Activated T-cell treated with anti-CD3 and anti-CD28 coated beads, Interleukin-2, amount 50 U/mL, for 4 hours (primary cell): ENCODE measurements around the gene HSPB3. TPM values are rescaled to one million over a fixed set of nuclear protein-coding genes. Genes with fewer than 3 reads are reported as not detected.

ENCODE experiments used
- ATAC-seq, 2 donors: fragments of 200-7000 bp; cut with Tn5 transposase; one replicate each; pipeline ENCODE4 v1.10.0; 2021
- DNase-seq: peaks from one replicate; pipeline ENCODE4 v3.0.0-alpha.2; 2020
- H3K27me3 Mint-ChIP-seq: one replicate; pipeline ENCODE4 v1.8.0; 2021; ENCODE audit warnings: low read depth, mixed read lengths
- H3K36me3 Mint-ChIP-seq: one replicate; pipeline ENCODE4 v1.8.0; 2022; ENCODE audit warnings: mixed read lengths; ENCODE audit not compliant: insufficient read depth
- H3K4me1 Mint-ChIP-seq: one replicate; pipeline ENCODE4 v1.8.0; 2021; ENCODE audit warnings: low read depth, mixed read lengths
- H3K4me3 Mint-ChIP-seq: one replicate; pipeline ENCODE4 v1.8.0; 2021; ENCODE audit warnings: mild to moderate bottlenecking, moderate library complexity, mixed read lengths
- H3K9me3 Mint-ChIP-seq: one replicate; pipeline ENCODE4 v1.8.0; 2021; ENCODE audit warnings: mixed read lengths
- total RNA-seq, 3 donors: library from RNA; stranded (reverse); gene quantifications; one replicate each; pipeline ENCODE4 v1.2.1, GENCODE V29; 2021

Gene HSPB3
- total RNA-seq, 3 donors from 2014 or later: not detected

DNA sequence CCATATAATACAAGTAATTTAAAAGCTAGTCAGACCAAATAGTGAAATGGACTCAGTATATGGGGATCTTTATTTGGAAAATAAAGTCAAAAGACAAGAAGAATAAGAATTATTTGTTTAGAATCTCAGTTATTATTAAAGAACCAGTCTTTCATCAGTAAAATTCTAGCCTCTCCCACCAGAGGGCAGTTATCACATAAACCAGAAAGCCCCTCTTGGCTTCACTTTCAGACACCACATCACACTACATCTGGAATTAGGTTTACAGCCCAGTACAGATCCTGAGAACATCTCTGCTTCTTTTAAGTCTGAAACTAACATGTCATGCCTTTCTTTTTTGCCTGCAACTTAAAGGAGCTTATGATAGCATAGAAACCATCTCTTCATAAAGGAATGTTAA, 12.2 kb upstream of the HSPB3 start:
- Mint-ChIP-seq H3K36me3 (no peaks in the 10 kb centered on the region), H3K27me3 (no peaks in the 10 kb centered on the region), H3K9me3 (no peaks in the 10 kb centered on the region), H3K4me3 (no peak overlapping the region), H3K4me1 (peaks cover 12% of the 10 kb centered on the region)
- no peak for DNase-seq
- ATAC-seq: no peak

GRCh38 chr5:54445691-54446378, 9.7 kb upstream of the HSPB3 start:
- Mint-ChIP-seq H3K4me3 (no peak overlapping the region), H3K36me3 (no peaks in the 10 kb centered on the region), H3K9me3 (no peaks in the 10 kb centered on the region), H3K27me3 (peaks cover 2% of the 10 kb centered on the region), H3K4me1 (peaks cover 2% of the 10 kb centered on the region)
- ATAC-seq (no peak), DNase-seq (no peak)

DNA sequence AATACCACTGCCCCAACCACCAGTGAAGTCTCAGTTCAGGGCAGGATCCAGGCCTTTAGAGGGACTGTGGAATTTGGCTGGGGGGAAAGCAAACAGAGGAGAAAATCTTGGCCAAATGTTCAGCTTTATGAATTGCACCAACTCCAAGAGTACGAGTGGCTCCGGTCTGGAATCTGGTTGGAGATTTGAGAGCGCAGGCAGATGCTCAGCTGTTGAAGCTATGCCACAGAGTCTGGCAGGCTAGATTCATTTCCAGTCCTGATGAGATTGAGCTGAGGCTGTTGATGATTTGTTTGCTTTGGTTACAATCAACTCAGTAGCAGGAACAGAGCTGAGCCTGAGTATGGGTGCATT, 9.1 kb upstream of the HSPB3 start:
- H3K9me3 Mint-ChIP-seq: no peaks in the 10 kb centered on the region
- H3K4me3 Mint-ChIP-seq: no peak overlapping the region
- peaks cover under 1% of the 10 kb centered on the region for H3K4me1 Mint-ChIP-seq
- H3K36me3 Mint-ChIP-seq: no peaks in the 10 kb centered on the region
- DNase-seq (no peak), ATAC-seq (no peak)
- peaks cover 2% of the 10 kb centered on the region for H3K27me3 Mint-ChIP-seq

GRCh38 chr5:54449923-54450322, 5.6 kb upstream of the HSPB3 start:
- Mint-ChIP-seq H3K4me1 (no peaks in the 10 kb centered on the region), H3K4me3 (no peak overlapping the region), H3K36me3 (no peaks in the 10 kb centered on the region), H3K27me3 (peaks cover 5% of the 10 kb centered on the region), H3K9me3 (no peaks in the 10 kb centered on the region)
- ATAC-seq: no peak
- no peak for DNase-seq

DNA sequence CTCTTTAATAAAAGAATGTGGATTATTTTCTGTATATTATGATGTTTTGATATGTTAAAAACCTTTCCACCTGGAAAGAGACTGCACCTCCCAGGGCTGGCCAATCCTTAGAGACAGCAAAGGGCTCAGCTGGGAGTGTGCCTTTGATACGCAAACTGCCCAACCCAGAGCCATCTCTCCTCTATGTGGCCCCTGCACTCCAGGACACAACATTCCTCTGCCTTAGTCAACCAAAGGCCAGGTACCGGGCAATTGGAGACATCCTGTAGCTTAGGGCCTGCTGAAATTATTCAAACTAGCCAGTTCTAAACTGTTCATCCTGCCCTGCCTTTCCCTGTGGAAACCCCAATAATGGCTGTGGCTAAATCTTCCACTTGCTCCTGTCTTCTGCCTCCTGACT, 5.0 kb upstream of the HSPB3 start:
- Mint-ChIP-seq H3K27me3 (peaks cover 5% of the 10 kb centered on the region), H3K4me3 (no peak overlapping the region), H3K4me1 (no peaks in the 10 kb centered on the region), H3K9me3 (no peaks in the 10 kb centered on the region), H3K36me3 (no peaks in the 10 kb centered on the region)
- no peak for ATAC-seq
- no peak for DNase-seq

GRCh38 chr5:54453046-54453445, 2.5 kb upstream of the HSPB3 start:
- Mint-ChIP-seq H3K27me3 (peaks cover 5% of the 10 kb centered on the region), H3K36me3 (no peaks in the 10 kb centered on the region), H3K9me3 (no peaks in the 10 kb centered on the region), H3K4me3 (no peak overlapping the region), H3K4me1 (no peaks in the 10 kb centered on the region)
- DNase-seq: no peak
- ATAC-seq: no peak

- H3K36me3 Mint-ChIP-seq: no peaks in the 10 kb centered on the region
- peaks cover 7% of the 10 kb centered on the region for H3K27me3 Mint-ChIP-seq
- H3K9me3 Mint-ChIP-seq: no peaks in the 10 kb centered on the region
- no peak overlapping the region for H3K4me3 Mint-ChIP-seq
- ATAC-seq (no peak), DNase-seq (no peak)
- no peaks in the 10 kb centered on the region for H3K4me1 Mint-ChIP-seq
These were observed 897 bp upstream of the HSPB3 start for GRCh38 chr5:54454602-54455001.

- DNase-seq: no peak
- Mint-ChIP-seq H3K4me3 (no peak overlapping the region), H3K27me3 (peaks cover 8% of the 10 kb centered on the region), H3K9me3 (peaks cover 7% of the 10 kb centered on the region), H3K36me3 (peaks cover 3% of the 10 kb centered on the region), H3K4me1 (no peaks in the 10 kb centered on the region)
- ATAC-seq: no peak
These were observed 1.8 kb downstream of the HSPB3 start for GRCh38 chr5:54457094-54457862.

GRCh38 chr5:54458221-54458620, 2.7 kb downstream of the HSPB3 start:
- no peak overlapping the region for H3K4me3 Mint-ChIP-seq
- no peak for DNase-seq
- ATAC-seq: no peak
- H3K36me3 Mint-ChIP-seq: peaks cover 3% of the 10 kb centered on the region
- H3K9me3 Mint-ChIP-seq: peaks cover 7% of the 10 kb centered on the region
- H3K4me1 Mint-ChIP-seq: no peaks in the 10 kb centered on the region
- peaks cover 4% of the 10 kb centered on the region for H3K27me3 Mint-ChIP-seq

DNA sequence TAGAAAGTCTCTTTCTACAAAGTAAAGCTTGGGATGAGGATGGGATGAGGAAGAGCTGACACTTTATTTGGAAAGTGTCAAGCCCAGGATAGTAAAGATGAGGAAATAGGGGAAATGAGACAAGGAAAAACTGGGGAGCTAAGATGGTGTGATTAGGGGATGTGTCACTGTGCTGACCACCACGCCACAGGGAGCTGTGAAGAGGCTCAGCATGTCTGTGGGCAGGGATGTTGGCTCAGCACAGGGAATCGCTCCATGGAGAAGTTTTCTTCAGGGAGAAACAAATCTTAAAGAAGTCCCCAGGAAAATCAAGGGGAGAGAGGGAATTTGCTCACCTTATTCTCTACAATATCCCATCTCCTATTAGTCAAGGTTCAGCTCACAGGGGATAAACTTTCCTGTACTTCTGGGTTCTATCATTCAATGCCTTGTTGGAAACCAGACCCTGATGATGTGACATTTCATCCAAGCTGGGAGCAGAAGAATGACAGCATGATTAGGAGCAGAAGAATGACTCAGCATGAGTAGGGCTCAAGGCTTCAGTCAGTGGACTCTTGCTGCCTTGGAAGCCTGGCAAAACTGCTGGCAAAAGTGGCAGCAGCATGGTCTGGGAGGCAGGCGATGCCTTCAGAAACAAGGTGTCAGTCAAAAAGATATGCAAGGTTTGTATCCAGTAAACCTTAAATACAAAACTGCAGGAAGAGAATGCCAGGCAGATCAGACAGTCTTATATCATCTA, 4.9 kb downstream of the HSPB3 start:
- ATAC-seq (no peak), DNase-seq (no peak)
- no peaks in the 10 kb centered on the region for H3K4me1 Mint-ChIP-seq
- no peak overlapping the region for H3K4me3 Mint-ChIP-seq
- H3K27me3 Mint-ChIP-seq: peaks cover 7% of the 10 kb centered on the region
- peaks cover 3% of the 10 kb centered on the region for H3K36me3 Mint-ChIP-seq
- H3K9me3 Mint-ChIP-seq: peaks cover 7% of the 10 kb centered on the region

GRCh38 chr5:54462281-54462680, 6.8 kb downstream of the HSPB3 start:
- Mint-ChIP-seq H3K9me3 (peaks cover 7% of the 10 kb centered on the region), H3K4me3 (no peak overlapping the region), H3K27me3 (peaks cover 7% of the 10 kb centered on the region), H3K4me1 (no peaks in the 10 kb centered on the region), H3K36me3 (peaks cover 3% of the 10 kb centered on the region)
- DNase-seq: no peak
- ATAC-seq: no peak

DNA sequence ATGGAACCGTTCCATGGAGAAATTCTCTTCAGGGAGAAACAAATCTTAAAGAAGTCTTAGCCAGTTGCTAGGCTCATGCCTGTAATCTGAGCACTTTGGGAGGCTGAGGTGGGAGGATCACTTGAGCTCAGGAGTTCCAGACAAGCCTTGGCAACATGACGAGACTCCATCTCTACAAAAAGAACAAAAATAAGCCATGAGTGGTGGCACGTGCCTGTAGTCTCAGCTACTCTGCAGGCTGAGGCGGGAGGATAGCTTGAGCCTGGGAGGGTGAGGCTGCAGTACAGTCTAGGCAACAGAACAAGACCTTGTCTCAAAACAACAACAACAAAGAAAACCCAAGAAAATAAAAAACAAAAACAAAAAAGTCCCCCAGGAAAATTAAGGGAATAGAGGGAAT, 8.2 kb downstream of the HSPB3 start:
- no peak for ATAC-seq
- Mint-ChIP-seq H3K4me3 (no peak overlapping the region), H3K4me1 (no peaks in the 10 kb centered on the region), H3K27me3 (peaks cover 7% of the 10 kb centered on the region), H3K36me3 (peaks cover 3% of the 10 kb centered on the region), H3K9me3 (peaks cover 7% of the 10 kb centered on the region)
- DNase-seq: no peak

DNA sequence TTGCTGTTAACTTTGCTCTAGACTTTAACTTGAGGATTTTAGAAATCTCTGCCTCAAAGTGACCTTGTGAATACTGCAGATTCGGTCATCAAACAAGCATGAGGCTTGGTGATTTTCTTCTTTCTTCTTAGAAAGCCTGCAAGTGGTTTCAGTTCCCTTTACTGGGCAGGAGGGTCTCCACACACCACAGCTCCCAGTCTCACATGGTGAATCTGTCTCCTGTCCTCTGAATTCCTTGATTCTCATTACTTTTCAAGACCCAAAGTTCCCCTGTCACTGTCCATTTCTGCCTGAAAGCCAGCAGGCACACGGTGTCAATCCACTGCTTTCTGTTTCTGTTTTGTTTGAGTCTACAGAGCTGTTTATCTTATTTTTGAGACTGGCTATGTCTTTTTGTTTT, 14.1 kb downstream of the HSPB3 start:
- Mint-ChIP-seq H3K4me1 (peaks cover 8% of the 10 kb centered on the region), H3K27me3 (no peaks in the 10 kb centered on the region), H3K36me3 (no peaks in the 10 kb centered on the region), H3K9me3 (no peaks in the 10 kb centered on the region), H3K4me3 (no peak overlapping the region)
- no peak for DNase-seq
- ATAC-seq: no peak

DNA sequence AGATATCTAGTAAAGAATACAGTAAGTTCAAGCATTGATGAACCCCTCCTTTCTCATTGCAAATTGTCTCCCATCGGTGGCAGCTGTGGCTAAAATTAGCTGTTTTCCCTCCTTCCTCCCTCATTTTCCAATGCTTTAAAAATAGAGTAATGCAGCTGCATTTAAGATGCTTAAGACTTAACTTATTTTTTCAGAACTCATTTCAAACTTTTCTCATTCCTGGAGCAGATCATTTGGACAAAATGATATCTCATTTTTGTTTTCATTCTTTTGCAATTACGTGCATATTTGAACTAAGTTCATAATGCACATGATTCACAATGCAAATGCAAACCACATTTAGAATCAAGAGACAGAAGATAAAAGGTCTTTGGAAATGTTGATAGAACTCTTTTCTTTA, 14.6 kb downstream of the HSPB3 start:
- ATAC-seq (no peak), DNase-seq (no peak)
- Mint-ChIP-seq H3K9me3 (no peaks in the 10 kb centered on the region), H3K36me3 (no peaks in the 10 kb centered on the region), H3K27me3 (no peaks in the 10 kb centered on the region), H3K4me1 (peaks cover 8% of the 10 kb centered on the region), H3K4me3 (no peak overlapping the region)

- Mint-ChIP-seq H3K4me1 (peaks cover 8% of the 10 kb centered on the region), H3K4me3 (no peak overlapping the region)
These were observed 15.2 kb downstream of the HSPB3 start for GRCh38 chr5:54470677-54471076.

More at GRCh38 chr5:54470677-54471076, 15.2 kb downstream of the HSPB3 start:
- ATAC-seq (no peak), DNase-seq (no peak)
- no peaks in the 10 kb centered on the region for H3K9me3 Mint-ChIP-seq
- no peaks in the 10 kb centered on the region for H3K36me3 Mint-ChIP-seq
- H3K27me3 Mint-ChIP-seq: no peaks in the 10 kb centered on the region
